ENCODE results near the gene GDI2.

DNA sequence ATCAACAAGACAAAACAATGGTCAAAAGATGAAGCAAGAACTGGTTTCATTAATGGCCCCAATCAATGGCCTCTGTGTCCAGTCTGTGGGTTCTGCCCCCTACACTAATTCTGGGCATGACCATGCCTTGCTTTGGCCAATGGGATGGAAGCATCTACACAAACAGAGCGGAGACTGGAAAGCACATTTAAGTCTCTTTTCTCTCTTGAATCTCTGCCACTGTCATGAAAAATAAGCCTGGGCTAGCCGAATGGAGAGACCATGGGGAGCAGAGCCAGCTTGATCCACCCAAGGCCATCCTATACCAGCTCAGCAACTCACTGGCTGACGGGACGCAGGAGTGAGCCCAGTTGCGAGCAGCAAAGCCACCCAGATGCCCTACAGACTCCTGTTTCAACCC is 45.6 kb upstream of the GDI2 start:
- TF ChIP-seq POLR2AphosphoS5 (IDR thresholded peaks at IDR 0.05; ENCODE audit: low read depth, low read length), result no peak
- TF ChIP-seq, protein P1, sequence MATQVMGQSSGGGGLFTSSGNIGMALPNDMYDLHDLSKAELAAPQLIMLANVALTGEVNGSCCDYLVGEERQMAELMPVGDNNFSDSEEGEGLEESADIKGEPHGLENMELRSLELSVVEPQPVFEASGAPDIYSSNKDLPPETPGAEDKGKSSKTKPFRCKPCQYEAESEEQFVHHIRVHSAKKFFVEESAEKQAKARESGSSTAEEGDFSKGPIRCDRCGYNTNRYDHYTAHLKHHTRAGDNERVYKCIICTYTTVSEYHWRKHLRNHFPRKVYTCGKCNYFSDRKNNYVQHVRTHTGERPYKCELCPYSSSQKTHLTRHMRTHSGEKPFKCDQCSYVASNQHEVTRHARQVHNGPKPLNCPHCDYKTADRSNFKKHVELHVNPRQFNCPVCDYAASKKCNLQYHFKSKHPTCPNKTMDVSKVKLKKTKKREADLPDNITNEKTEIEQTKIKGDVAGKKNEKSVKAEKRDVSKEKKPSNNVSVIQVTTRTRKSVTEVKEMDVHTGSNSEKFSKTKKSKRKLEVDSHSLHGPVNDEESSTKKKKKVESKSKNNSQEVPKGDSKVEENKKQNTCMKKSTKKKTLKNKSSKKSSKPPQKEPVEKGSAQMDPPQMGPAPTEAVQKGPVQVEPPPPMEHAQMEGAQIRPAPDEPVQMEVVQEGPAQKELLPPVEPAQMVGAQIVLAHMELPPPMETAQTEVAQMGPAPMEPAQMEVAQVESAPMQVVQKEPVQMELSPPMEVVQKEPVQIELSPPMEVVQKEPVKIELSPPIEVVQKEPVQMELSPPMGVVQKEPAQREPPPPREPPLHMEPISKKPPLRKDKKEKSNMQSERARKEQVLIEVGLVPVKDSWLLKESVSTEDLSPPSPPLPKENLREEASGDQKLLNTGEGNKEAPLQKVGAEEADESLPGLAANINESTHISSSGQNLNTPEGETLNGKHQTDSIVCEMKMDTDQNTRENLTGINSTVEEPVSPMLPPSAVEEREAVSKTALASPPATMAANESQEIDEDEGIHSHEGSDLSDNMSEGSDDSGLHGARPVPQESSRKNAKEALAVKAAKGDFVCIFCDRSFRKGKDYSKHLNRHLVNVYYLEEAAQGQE (IDR thresholded peaks at IDR 0.05; ENCODE audit: insufficient read depth in 1 of 2, low read depth in 2 of 2, low read length in 2 of 2), result no peak
- no peak for TF ChIP-seq SIN3A (IDR thresholded peaks at IDR 0.05; ENCODE audit: borderline replicate concordance, insufficient read depth, low read length)
